NCI-H226 (cell line): ENCODE results near the gene TSPAN9.
A peak's percentile ranks its signal among the peaks of the same experiment; 100 is the strongest.

Source experiments
- DNase-seq: peaks from one replicate; pipeline ENCODE4 v3.0.0-alpha.2; 2015

Gene TSPAN9

DNA sequence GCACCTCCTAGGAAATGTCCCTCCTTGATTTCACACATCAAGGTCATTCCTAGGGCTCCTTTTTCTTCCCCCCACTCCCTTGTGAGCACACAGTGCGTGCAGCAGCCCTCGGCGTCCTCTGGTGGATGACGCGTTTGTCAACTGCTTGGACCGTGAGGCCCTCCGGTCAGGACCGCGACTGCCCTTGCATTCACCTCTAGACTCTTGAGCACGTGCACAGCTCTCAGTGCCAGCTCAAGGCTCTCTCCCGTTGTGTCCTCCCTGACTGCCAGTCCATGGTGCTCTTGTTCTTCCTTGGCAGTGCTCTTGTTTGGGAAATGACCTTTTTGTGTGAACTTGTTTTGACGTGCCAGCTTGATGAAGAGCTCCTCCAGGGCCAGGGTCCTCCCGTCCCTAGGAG, 67.9 kb downstream of the TSPAN9 start:
- DNase-seq, result no peak

DNA sequence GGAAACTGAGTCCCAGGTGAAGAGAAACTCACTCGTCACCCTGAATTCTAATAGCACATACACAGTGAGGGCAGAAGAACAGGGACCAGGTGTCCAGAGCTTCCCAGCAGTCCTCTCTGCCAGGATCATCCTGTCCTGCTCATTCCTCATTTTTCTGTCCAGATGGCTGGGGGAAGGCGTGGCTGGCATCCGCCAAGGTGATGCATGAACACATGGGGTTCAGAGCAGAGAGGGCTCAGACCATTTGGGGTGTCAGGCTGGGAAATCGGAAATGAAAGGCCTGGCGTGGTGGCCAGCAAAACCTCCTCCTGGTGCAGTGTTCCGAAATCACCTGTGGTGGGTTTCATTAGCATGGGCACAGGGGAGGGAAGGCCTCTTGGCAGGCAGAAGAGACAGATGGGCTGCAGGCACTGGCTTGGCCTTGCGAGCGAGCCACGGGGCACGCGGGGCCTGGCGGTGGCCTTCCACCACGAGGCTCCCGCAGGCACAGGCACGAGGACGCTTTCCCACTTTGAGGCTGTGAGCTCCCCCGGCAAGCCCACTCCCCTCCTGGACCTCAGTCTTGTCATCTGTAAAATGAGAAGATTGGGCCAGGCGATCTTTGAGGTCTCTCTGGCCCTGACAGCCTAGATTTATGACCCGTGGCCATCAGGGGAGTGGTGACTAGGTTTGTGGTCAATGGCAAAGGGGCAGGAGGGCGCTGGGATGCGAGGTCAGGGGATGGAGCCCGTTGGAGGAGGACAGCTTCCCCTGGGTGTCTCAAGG, 68.5 kb downstream of the TSPAN9 start:
- DNase-seq, result no peak

DNA sequence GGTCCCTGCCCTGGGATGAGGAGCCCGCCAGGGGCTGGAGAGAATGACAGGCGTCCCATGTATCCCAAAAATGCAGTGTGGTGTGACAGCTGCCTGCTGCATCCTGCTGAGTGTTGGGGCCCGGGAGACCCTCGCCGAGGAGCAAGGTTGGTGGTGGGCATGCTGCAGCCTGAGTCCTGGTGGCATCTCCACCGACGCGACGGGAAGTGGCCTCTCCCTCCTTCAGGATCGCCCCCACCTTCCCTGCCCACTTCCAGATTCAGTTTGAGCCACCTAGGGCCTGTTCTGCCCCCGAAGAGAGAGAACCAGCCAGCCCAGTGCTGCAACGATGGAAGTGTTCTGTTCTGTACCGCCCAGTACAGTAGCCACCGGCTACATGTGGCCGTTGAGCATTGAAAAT, 70.1 kb downstream of the TSPAN9 start:
- no peak for DNase-seq

DNA sequence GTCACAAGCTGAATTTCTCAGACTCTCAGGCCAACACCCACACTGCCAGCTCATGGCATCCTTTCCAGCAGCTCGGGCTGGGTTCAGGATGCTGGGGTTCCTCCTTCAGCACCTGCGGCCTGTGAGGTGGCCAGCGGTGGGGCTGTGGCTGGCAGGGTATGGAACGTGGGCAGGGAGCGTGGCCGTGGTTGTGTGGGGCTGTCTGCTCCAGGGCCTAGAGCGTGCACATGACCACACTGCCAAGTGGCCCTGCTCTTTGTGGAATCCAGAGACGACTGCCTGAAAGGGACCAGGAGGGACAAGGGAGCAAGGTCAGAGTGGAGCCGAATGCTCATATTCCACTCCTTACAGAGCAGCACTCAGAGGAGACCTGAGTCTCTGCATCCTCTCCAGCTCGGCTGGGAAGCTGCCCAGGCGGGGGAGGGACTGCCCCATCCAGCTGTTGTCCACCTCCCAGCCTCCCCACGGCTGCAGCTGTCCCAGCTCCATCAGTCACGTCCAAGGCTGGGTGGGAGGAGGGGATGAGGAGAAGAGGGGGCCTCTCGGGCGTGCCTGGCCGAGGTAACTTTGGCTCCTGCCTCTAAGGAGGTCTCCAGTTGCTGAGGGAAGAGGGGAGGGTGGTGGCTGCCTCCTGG, 71.3 kb downstream of the TSPAN9 start:
- DNase-seq, result no peak

DNA sequence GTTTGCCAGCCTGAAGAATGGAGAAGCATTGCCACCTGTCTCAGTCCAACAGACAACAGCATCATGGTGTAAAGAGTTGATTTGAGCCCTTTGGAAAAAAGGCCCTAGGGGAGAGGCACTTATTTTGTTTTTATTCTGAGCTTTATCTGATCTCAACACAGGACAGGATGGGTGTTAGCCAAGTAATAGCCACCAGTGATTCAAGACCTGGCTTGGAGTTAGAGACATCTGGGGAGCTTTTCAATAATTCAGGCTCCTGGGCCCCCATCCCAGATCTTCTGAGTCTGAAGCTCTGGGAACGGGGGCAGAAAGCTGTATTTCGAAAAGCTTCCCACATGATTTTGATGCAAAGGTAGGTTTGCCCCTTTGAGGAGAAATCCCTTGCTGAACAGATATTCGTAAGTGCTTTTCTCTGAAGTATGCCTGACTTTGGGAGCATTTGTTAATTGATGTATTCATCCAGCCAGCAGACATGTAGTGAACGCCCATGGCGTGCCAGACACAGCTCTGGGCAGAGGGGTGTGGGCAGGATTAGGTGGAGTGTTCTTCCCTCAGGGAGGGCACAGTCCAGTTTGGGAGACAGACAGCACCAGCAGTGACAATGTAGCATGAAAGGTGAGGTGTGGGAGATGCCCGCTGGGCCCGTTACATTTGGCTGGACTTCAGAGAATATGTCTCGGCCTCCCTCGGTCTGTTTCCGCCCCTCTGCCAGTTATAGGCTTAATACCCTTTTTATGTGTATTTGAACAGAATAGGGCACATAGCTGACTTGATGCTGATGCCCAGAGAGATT, 72.5 kb downstream of the TSPAN9 start:
- no peak for DNase-seq

DNA sequence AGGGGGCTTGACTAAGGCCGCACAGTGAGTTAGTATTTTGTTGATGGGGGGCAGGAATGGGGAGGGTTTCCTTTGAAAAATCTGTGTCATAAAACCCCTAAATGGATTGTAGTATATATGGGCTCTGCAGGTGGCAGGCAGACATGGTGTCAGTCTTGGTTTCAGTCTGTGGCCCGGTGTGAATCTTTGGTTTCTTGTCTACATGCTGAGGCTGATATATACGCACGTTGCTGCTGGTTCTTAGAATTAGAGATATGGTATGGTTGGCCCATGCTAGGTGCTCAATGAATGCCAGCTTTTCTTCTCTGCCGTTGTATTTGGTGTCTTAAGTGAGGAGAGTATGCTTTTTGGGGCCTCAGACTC, 73.1 kb downstream of the TSPAN9 start:
- no peak for DNase-seq

DNA sequence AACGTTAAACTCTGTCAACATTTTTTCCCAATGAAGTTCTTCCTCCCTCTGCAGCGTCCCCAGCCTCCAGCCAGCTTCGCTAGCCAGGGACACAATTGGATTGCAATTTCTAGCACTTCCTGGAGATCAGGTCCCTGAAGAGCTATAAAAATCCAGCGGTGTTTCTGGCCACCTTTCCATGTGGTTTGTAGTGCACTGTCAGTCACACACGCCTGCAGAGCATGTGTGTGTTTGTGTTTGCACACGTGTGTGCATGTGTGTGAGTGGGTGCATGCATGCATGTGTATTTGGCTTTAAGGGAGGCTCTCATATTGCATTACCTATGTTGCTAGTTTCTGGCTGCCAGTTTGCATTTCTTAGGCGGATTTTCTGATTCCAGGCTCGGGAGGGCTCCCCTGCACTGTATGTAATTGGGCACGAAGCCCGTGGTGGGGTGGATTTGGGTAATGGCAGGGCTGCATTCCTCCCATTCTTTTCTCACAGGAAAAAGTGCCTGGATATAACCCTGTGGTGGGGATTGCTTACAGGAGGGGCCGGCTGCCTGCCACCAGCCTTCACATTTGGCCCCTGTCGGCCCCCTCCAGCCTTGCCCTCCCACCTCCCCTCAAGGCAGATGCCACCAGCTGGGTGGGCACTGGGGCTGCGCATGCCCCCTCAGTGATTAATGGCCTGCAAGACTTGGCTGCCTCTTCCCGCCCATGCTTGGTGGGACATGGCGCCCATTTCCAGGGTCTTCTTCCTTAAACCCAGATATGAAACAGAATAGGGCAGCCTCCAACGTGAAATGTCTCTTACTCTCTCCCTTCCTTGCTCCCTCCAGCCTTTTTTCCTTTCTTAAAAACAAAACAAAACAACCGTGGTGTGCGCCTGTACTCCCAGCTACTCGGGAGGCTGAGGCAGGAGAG, 74.0 kb downstream of the TSPAN9 start:
- DNase-seq, result peak; percentile 47

DNA sequence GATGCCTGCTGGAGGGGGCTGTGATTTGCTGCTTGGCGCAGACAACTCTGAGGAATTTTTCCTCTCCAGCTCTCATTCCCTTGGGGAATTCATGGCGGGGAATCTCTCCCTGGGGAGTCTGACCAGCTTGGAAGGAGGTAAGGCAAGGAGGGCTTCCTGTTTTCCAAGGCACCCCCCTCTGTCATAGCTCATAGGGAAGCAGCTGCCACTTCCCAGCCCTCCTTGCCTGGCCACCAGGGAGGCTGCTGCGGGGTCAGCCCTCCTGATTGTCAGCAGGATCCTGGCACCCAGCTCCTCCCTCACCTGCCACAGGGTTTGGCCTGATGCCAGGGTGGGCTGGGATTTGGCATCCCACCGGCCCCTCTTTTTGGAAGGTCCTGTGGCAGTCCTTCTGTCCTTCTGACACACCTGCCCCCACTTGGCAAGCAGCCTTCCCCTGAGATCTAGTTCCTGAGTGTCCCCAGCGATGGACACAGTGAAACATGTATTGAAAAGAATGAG, 74.9 kb downstream of the TSPAN9 start:
- no peak for DNase-seq

DNA sequence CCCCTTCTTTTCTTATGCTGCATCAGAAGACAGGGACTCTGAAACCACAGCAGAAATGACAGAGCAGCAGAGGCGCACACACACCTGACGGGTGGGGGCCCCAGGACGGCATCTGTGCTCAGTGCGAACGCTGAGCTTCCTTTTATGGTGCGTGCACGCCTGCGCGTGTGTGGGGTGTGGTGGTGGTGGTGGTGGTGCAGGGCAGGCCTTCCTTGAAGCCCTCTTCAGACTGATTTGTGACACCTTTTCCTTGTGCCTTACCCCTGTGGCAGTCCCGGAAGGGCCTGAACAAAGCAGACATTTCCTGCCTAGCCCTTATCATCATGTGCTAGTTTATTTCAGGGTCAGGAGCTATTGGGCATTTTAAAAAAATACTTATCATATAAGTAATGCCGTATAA, 75.7 kb downstream of the TSPAN9 start:
- no peak for DNase-seq

DNA sequence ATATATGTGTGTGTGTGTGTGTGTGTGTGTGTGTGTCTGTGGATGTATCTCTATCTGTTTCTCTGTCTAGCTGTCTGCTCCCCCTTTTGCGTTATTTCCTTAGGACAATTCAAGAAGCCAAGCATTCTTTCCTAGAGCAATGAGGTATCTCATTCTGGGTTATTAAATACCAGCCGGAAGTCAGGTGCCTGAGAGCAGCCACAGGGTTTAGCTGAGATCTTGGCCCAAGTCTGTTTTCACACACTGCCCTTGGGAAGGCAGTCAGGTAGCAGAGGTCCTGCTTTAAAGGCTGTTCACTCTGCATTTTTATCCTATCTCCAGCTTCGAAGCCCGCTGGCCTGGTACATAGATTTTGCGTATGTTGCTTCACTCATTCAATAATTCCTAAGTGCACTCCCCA, 76.8 kb downstream of the TSPAN9 start:
- DNase-seq, result no peak

DNA sequence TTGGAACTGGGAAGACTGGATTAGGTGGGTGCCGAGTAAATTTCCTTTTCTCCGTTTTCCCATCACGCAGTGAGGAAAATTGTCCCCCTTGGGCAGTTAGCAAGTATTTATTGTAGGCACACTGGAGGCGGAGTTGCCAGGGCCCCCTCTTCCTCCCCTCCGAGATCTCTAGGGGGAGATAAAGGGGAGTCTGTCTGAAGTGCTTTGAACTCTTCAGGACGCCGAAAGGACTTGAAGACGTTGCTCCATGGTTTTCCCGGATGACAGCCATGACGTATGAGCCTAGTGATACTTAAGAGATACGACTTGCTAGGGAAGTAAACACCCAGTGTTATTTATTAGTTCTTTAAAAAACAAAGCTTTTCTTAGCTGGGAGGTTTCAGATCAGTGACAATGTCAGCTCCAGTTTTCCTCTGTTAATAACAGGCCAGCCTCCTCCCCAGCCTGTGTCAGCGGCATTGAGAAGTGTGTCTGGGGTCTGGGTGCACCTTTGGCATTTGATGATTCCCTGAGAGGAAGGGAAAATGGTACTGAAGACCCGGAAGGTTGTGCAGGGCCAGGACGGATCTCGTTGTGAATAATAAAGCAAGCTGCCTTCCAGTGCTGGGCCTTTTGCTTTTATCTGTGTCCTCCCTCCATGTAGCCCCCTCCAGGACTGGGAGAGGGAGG, 78.7 kb downstream of the TSPAN9 start:
- no peak for DNase-seq

DNA sequence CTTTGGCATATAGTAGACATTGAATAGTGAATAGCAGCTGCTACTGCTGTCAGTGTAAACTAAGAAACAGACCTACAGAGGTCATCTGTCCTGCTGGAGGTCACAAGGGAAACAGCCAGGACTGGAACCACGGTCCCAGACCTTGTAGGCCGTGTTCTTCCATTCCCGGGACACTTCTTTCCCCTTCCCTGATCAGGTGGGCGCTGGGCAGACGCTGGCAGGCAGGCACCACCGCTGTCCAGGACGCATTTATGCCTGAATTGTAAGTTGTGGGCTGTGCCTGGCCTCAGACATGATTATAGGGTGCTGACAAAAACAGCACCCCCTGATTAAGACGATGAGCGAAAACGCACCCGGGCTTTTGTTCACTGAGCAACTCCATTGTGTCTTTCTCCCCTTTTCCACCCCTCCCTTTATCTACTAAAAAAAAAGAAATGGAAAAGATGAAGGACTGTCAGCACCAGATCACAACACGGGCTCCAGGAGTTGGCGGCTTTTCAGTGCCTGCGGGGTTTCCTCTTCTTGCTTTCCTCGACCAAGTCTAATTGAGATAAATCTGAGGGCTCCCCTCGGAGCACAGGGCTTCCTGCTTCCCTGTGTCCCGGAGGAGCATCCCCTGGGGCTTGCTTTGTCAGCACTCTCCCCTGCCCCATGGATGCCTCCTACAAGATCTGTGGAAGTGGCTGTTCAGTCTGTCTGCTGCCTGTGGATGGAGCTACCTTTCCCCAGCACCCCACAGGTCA, 80.6 kb downstream of the TSPAN9 start:
- DNase-seq, result no peak

DNA sequence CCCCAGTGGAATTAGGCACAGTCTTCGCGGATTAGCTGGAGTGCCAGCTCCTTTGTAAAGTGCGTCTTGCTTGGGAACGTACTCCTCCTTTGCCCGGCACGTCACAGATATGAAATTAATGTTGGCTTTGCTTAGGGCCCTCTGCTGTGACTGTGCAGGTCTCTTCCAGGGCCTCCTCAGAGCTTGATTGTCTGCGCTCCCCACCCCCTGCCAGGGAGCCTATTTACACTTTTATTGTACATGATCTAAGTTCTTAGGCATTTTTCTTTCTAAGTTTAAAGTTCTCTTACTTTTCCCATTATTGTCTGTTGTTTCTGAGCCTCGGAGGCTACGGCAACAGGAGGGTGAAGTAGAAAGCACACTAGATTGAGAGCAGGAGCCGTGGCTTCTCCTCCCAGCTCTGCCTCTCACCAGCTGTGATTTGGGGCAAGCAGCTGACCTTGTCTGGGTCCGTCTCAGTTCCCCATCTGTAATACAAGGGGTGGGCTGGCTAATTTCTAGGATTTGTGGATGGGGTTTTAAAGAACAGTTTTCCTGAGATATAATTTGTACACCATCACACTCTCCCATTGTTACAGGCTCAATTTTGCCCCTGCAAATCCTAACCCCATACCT, 81.8 kb downstream of the TSPAN9 start:
- no peak for DNase-seq

DNA sequence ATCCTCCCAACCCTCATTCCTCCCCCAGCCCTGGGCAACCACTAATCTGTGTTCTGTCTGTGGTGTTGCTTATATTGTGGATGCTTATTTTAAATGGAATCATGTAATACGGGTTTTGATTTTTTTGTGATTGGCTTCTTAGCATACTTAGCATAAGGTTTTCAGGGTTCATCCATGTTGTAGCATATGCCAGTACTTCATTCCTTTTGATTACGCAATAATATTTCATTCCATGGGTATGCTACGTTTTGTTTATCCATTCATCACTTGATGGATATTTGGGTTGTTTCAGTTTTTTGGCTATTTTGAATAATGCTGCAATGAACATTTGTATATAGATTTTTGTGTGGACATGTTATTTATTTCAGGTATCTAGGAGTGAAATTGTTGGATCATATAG, 82.9 kb downstream of the TSPAN9 start:
- peak; percentile 27 for DNase-seq

DNA sequence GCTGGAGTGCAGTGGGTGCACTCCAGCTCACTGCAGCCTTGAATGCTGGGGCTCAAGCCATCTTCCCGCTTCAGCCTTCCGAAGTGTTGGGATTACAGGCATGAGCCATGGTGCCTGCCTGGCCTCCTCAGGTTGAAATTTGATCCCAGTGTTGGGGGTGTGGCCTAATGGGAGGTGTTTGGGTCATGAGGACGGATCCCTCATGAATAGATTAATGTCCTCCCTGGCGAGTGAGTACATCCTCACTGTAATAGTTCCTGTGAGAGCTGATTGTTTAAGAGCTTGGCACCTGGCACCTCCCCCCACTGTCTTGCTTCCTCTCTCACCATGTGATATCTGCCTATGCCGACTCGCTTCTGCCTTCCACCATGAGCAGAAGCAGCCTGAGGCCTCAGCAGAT, 84.7 kb downstream of the TSPAN9 start:
- DNase-seq, result peak; percentile 39

DNA sequence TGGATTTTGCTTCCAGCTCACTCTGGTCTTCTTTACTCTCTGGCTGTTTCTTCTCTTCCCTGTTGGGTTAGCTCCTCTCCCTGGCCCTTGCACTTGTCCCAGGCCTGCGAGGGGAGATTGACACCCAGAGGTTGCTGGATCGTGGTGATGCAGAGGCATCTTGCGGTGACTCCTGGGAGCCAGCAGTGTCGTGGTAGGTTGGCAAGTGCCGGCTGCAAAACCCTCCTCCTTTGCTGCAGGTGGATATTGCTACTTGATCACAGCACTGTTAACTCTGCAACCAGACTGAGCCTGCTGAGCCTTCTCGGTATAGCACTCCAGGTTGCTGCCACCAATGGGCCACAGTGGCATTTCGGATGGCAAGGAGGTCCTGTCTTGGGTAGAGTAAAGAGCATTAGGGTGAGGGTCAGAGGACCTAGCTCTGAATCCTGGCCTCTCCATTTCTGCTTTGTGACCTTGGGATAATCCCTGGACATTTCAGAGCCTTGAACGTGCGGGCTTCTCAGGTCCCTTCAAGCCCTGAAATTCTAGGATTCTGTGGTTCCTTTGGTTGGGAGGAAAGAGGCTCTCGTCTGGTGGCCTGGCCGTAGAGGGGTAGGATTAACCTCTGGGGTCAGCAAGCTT, 87.4 kb downstream of the TSPAN9 start:
- DNase-seq, result no peak

DNA sequence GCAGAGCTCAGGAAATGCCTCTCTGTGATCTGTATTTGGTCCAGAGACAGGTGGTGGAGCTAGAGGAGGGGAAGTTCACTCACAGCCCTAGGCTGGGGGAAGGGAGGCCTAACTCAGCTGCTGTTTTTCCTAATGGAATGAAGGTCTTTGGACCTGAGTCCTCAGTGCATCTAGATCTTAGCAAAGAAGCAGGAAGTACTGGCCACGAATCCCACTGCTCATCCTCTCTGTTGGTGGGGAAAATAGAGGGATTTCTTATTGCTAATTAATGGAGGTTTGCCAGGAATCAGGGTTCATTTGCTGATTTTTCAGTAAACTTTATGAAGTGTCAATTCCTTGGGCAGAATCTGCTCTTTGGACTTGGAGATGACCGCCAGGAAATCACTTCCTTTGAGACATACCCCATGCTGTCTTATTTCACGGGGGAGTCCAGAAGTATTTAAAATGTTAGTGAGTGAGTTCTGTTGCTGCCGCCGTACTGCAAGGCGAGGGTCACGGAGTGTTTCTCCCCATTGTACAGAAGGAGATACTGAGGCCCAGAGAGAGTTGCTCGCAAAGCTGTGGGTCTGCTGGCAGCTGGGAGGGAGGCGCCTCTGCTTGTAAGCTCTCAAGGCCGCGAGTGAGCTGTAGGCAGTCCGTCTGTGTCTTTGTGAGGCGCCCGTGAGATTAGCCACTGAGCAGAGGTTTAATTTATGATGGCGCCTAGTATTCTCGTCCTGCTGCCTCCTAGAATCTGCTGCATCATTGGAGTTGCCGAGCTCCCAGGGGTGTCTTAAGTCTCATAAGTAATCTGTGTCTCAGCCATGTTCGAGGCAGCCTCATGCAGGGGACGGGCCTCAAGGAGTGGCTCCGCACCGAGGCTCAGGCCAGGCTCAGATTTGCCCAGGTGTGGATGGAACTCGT, 88.2 kb downstream of the TSPAN9 start:
- DNase-seq, result no peak

DNA sequence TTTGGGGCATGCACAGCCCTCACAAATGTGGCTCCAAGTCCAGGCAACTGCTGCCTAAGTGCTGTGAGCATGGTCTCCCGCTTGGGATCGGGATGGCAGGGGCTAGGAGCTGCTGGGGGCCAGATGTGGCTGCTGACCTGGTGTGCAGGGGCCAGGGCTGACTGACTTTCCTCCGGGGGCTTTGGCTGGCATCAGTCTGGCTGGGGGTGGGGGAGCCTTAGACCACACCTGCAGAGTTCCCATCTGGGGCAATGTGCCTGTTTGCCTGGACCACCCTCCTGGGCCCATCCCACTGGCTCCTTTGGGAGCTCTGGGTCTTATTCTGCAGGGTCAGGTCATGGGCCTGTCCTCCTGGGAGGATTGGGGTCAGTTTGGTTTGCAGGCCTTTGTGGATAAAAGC, 90.5 kb downstream of the TSPAN9 start:
- DNase-seq, result no peak
